ENCODE measurements around the gene PRPH2.
"Not testable (repeated sequence)": the region's sequence is repeated elsewhere in the genome, so short reads cannot be mapped to it uniquely, and the experiment has no call there.

PRPH2 gene

DNA sequence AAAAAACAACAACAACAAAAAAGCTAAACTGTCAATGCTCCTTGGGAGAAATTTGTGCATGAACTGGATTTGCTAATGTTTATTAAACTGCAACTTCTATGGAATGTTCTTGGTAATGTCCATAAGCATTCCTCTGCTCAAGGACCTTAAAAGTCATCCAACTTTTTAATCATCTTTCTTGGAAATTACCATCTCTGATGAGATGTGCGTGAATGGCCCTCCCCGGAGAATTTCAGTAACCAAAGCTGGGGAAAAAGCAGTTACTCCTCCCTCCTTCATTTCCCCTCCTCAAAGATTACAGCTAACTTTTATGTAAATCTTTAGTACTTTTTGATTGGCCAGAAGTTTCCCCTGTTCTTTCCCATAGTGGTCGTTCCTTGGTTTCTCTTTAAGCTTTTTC lies 18.3 kb upstream of the PRPH2 start:
- DNase-seq, result no peak

DNA sequence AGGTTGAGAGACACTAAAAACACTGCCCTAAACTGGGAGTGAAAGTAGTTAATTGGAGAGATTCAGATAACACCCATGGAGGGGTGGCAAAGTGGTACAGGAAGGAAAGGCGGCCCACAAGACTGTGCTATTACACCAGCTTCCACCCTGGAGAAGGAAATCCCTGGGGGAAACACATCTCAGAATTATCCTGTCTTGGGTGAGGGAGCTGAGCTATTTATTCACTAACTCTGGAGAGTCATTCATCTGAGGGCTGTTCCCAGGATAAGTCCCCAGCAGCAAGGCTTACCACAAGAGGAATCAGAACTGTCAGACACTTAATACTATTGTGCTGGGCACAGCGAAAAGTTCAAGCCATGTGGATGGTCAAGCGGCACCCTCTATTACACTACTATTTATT lies 13.6 kb upstream of the PRPH2 start:
- no peak for DNase-seq

DNA sequence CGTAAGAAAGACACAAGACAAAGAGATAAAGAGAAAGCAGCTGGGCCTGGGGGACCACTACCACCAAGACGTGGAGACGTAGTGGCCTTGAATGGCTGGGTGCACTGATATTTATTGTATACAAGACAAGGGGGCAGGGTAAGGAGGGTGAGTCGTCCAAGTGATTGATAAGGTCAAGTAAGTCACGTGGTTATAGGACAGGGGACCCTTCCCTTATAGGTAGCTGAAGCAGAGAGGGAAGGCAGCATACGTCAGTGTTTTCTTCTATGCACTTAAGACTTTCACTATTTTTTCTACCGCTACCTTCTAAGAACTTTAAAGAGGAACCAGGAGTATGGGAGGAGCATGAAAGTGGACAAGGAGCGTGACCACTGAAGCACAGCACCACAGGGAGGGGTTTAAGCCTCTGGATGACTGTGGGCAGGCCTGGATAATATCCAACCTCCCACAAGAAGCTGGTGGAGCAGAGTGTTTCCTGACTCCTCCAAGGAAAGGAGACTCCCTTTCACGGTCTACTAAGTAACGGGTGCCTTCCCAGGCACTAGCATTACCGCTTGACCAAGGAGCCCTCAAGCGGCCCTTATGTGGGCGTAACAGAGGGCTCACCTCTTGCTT lies 11.6 kb upstream of the PRPH2 start:
- not testable (repeated sequence) for DNase-seq

DNA sequence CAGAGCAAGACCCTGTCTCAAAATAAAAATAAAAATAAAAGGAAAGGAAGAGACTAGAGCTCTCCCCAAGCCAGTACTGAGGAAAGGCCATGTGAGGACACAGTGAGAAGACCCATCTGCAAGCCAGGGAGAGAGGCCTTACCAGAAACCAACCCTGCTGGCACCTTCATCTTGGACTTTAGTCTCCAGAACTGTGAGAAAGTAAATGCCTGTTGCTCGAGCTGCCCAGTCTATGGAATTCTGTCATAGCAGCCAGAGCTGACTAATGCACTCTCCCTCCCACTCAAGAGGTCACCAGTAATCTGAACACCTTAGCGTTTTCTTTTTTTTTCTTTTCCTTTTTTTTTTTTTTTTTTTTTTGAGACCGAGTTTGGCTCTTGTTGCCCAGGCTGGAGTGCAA lies 7.3 kb upstream of the PRPH2 start:
- DNase-seq, result no peak

DNA sequence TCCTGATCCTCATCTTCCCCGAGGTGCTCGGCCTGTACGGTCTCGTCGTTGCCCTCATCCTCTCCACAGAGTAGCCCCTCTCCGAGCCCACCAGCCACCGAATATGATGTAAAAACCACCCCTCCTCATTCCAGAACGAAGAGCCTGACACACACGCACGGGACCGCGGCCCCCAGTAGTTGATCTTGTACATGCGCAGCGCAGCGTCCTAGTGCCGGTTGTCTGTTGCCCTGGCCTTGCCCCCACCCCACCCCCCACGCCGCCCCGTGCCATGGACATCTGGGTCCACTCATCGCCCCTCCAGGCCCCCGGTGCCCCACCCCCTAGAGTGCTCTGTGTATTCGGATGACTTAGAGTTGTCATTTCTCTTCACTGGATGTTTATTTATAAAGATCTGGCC lies 5.2 kb upstream of the PRPH2 start:
- DNase-seq, result no peak

DNA sequence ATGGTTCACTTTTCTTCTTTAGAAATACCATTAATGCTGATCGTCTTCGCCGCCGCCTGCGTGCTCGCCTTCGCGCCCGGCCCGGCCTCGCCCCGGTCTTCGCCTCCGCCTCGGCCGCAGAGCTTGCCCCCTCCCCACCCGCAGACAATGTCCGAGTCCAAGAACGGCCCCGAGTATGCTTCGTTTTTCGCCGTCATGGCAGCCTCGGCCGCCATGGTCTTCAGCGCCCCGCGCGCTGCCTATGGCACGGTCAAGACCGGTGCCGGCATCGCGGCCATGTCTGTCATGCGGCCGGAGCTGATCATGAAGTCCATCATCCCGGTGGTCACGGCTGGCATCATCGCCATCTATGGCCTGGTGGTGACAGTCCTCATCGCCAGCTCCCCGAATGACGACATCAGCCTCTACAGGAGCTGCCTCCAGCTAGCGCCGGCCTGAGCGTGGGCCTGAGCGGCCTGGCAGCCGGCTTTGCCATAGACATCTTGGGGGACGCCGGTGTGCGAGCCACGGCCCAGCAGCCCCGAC lies 4.8 kb upstream of the PRPH2 start:
- no peak for DNase-seq

DNA sequence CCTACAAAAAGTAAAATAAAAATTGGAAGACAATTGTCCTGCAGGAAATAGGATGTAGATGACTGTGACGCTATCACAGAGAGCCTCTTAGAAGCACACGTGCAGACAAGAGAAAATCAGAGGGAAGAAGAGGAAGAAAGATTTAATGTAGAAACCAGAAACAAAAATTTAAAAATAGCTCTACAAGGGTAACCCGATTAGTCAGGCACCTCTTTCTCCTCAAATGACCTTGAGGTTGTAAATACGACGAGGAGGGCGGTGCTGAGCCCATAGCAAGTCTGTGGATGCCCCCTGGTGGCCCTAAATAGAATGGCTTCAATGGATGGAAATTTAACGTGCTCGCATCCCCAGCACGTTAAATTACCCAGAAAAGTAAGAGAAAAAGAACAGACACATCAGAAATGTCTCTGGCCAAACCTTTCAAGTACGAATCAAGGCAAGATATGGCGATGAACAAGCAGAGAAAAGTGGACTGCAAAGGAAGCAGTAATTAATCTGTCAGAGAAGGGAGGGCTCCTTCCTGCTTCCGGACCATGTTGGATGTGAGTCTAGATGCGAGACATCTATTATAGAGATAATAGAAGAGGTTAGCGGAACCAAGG lies 4.2 kb upstream of the PRPH2 start:
- peak; percentile 78 for DNase-seq

DNA sequence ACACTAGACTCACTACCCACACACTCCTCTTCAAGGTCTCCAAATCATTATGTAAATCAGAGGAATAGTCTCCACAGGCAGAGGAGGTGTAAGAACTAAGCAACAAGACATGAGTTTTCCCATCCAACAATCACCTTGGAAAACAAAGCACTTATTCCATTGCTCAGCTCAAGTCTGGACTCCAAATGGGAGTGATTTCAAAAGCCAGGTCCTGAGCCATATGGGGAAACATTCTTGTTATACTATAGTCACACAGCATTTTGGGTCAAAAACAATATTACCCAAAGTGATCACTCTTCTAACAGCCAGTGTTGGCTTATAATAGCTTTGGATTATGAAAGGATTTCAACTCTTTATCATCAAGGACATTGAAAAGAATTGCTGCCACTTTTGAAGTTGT lies 3.6 kb upstream of the PRPH2 start:
- DNase-seq, result no peak

DNA sequence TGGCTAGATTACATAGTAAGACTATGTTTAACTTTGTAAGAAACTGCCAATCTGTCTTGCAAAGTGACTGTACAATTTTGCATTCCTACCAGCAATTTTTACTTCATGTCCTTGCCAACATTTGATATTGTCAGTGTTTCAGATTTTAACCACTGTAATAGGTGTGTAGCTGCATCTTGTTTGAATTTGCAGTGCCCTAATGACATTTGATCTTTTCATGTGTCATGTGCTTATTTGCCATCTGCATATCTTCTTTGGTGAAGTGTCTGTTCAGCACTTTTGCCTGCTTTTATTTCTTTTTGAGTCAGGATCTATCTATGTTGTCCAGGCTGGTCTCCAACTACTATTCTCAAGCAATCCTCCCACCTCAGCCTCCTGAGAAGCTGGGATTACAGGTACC lies 2.4 kb upstream of the PRPH2 start:
- no peak for DNase-seq

DNA sequence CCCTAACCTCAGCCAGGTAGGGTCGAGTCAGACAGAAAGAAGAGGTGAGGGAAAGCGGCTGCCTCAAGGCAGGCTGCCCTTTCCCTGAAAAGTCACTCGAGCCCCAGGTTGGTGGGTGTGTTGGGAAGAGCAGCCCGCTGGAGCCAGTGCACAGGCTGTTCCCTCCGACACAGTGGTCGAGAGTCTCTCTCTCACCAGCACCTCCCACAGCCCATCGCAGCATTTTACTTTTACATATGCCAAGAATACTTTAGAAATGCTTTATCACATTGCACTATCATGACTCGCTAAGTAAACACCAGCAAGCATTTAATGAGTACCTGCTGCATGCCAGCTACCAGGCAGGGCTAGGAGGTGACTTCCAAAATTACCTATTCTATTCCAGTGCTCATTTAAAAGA lies 1.7 kb downstream of the PRPH2 start:
- no peak for DNase-seq

DNA sequence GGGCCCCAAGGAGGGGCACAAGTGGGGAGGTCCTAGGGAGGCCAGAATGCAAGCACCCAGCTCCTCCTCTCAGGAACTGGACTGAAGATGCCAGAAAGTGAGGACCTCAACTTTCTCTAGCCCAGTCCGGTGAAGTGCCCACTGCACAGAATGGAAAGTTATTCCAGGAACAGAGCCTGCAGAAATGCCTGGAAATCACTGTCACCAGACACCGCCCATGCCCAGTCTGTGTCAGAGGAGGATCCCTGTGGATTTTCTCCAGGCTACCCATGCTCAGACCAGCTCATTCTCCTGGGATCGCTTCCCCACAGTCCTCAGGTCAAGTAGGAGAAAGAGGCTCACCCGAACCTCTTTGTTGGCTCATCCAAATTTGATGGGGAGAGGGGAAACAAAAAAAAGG lies 6.5 kb downstream of the PRPH2 start:
- DNase-seq, result no peak

DNA sequence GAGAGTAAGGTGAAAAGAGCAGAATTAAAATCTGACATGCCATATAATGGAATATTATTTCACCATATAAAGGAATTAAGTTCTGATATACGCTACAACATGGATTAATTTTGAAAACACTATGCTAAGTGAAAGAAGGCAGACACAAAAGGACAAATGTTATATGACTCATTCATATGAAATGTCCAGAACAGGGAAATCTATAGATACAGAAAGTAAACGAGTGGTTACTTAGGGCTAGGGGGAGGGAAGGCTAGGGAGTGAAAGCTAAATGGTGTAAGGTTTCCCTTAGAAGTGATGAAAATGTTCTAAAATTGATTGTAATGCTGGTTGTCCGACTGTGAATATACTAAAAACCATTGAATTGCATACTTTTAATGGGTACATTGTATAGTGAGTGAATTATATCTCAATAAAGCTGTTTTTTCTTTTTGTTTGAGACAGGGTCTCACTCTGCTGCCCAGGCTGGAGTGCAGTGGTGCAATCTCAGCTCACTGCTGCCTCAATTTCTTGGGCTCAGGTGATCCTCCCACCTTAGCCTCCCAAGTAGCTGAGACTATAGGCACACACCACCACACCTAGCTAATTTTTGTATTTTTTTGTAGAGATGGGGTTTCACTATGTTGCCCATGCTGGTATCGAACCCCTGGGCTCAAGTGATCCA lies 8.2 kb downstream of the PRPH2 start:
- DNase-seq, result no peak

DNA sequence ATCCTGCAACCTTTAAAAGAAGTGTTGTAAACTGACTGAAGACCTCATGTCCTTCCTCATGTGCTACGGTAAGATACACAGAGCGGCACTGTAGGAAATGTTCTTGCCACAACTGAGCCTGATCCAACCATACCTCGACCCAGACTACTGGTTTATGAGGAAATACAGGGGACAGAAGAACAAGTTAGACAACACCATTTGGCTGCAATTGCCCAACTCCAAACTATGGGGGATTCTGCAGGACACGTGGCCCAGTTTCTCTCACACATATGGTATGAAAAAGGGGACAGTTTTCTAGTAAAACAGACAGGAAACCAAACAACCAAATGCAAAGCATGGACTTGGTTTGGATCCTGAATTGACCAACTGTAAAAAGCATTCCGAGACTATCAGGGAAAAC lies 10.5 kb downstream of the PRPH2 start:
- no peak for DNase-seq

DNA sequence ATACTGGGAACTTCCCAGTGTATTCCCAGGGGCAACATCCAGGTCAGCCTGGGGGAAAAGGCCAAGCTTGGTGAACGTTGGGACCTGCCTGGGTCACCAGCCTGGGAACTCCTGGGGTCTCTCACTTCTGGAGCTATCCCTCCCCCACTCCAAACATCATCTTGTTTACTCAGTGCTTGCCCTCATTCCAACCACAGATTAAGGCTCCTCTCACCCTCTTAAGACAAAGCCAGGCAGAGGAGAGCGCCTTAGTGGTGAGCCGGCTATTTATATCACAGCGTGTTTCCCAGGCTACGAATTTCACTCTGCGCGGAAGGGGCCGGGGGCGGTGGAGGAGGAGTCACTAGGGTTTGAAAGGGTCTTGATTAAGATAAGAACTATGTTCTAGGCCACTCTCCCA lies 12.1 kb downstream of the PRPH2 start:
- no peak for DNase-seq

DNA sequence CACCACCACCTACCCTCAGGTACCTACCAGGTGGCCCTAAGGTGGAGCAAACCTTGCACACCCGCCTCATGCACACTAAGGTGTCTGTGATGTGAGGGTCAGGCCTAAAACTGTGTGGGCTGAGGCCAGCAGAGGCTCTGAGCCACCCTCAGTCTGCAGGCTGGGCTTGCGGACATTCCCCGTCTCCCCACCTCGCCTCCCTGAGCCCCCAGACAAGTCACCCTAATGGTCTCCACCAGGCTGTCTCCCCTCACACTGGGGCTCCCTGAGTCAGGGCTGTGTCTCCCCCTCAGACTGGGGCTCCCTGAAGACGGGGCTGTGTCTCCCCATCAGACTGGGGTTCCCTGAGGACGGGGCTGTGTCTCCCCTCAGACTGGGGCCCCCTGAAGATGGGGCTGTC lies 12.5 kb downstream of the PRPH2 start:
- no peak for DNase-seq

DNA sequence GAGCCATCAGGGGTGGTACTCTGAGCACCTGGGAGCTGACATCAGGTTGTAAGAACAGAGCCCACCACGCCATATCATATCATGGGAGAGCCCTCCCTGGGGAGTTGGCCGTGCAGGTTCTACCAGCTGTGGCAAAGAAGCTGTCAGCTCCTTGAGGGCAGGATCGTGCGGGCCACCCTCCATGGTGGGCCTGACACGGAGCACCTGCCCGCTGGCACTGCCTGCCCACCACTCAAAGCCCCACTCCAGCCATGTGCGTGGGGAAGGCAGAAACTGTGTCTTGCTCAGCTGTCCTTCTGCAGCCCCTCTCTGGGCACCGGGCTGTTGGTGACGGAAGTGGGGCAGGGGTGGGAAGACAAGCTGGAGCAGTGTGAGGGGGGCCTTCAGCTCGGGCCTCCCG lies 14.3 kb downstream of the PRPH2 start:
- DNase-seq, result no peak

DNA sequence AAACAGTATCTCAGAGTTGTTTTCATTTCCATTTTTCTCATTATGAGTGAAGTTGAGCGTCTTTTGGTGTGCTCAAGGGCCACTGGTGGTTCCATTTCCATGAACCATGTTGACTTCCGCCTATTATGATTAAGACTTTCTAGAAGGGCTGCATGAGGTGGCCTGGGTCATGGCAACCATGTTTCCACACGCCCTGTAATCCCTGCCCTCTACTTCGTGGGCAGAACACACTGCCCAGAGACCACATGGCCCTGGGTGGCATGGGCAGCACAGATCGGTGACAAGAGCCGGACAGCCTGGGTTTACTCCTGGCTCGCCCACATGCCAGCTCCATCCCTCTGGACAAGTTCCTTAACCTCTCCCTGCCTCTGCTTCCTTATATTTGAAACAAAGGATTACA lies 14.8 kb downstream of the PRPH2 start:
- no peak for DNase-seq

DNA sequence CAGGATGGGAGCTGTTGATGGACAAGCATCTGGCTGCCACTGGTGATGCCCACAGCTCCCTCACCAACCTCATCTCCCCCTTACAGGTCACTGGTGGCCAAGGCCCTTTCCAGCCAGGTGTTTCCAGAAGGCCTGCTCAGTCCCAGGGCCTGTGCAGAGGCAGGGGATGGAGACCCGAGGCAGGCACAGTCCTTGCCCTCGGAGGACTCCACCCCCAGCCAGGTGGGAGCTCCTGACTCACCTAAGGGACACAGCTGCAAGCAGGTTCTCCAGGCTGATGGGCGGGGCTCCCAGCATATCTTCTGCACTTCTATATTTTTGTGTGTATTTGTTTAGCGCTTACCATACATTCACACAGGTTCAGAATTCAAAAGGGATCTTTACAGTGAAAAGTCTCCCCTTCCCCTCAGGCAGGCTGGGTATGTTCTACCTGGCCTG lies 17.4 kb downstream of the PRPH2 start:
- no peak for DNase-seq

DNA sequence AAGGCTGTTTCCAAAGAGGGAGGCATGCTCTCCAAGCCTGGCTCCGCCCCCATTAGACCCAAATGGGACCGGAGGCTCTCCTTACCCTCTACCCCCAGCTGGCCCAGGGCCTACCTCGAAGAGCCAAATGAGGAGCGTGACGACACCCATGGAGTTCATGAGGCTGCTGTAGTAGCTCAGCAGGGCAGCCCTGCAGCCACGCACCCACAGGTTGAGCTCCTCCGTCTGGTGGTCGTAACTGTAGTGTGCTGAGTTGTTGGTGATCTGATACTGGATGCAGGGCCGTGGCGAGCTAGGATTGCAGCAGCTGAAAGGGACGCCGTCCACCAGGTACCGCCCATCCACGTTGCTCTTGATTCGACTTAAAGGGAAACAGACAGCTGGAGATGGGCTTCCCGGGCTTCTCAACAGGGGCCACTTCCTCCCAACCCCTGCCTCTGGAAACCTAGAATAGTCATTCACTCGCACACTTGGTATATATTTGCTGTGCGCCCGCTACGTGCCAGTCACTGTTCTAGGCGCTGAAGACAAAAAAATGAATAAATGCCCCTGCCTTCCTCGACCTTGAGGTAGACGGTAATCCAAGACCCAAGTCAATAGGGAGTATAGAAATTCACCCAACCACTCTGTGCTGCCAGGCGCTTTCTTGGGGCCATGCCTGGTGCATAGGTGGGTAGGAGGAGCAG lies 18.0 kb downstream of the PRPH2 start:
- no peak for DNase-seq

DNA sequence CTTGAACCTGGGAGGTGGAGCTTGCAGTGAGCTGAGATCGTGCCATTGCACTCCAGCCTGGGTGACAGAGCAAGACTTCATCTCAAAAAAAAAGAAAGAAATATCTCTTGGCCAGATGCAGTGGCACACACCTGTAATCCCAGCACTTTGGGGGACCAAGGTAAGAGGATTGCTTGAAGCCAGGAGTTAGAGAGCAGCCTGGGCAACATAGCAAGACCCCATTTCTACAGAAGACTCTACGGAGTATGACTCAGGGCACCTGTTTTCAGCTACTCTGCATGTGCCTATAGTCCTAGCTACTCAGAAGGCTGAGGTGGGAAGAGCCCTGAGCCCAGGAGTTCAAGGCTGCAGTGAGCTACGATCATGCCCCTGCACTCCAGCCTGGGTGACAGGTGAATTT lies 19.6 kb downstream of the PRPH2 start:
- DNase-seq, result not testable (repeated sequence)

DNA sequence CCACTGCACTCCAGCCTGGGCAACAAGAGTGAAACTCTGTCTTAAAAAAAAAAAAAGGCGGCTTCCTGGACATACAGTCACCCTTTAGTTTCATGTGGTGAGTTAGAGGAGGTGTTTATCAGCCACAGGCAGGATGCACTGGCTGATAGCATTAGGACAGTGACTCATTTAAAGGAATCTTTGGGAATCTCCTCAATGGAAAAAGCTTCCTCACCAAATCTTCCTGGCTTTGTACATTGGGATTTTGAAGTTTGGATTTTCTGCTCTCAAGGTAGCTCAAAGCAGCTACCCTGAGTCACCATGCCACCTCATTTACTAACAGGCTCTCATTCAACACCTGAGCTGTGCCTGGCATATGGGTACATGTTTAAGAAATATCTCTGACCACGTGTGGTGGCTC lies 20.2 kb downstream of the PRPH2 start:
- DNase-seq, result no peak

DNA sequence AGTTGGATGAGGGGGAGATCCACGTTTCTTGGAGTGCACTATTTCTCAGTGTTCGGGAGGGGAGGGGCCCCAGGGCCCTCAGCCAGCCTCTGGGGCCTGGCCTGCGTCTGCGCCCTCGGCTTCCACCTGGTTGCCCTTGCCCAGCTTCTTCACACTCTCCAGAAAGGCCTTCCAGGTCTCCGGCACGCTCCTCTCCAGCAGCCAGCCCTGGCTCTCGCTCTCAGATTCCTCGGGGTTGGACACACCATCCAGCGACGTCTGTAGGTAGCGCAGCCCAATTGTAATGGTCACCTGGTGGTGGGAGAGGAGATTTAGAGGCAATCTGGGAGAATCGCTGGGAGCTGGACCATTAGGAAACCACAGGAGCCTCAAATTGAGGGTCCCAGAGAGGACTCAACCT lies 24.2 kb downstream of the PRPH2 start:
- DNase-seq, result no peak

DNA sequence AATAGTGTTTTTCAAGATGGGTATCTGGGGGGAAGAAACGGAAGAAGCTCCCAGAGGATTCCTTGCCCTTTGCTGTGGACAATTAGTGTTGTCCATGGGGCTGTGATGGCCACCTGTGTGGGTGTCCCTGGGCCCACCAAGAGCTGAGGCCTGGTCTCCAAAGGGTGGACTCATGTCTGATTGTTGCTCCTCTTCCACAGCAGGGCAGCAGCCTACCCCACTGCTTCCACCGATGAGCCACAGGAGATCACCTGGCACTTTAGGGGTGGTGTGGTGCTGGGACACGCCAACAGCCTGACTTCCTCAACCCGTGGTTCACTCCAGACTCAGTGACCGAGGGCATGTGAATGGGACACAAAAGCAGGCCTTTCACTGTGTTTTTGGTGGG lies 25.1 kb downstream of the PRPH2 start:
- DNase-seq, result no peak
